ENCODE data around the gene CCS. TPM values are rescaled to one million over a fixed set of nuclear protein-coding genes. Genes with fewer than 3 reads are reported as not detected.
A peak's percentile ranks its signal among the peaks of the same experiment; 100 is the strongest.

The CCS gene
- total and polyA plus RNA-seq, 9 of the 15 experiments (the other 6 are each of a cell fraction or from before 2014, with no cell fraction given), result 1.1 to 46.6 (median 26.8) TPM

DNA sequence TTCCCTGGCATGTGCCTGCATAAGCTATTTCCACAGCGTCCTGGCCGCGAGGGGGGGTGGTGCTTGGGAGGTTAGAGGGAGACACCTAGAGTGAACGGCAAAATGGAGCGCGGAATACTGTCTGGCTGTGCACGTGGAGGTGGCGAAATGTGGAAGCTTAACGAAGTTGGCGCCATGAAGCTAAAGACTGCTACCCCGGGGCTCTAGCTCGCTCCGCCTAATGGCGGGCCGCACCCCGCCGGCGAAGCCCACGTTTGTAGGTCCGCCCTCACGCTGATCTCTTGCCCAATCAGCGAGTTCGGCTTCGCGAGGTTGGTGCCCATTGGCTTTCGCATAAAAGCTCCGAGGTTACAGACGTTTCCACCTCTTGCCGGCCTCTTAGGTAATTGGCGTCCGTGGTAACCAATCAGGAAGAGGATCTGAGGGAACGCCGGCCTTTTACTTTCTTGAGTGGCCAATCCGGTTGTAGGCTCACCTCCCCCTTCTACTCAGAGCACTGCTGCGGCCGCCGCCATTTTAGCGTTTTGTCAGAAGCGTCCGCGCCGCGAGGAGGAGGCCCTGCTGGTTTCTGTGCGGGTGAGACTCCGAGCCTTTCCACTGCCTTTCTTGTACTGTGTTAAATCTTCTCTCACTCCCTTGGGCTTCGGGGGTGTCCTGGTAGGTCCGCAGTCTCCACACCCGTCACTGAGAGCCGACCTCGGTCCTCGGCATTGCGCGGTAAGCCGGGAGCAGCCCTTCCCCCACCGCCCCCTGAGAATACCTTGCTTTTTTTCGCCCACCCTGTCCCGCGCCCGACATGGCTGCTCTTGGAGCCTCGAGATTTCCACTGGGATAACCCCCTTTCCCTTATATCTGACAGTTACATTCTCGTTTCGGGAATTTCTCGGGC is 45.4 kb downstream of the CCS start, which contains the start of gene RBM4 (continued):
- TF ChIP-seq, protein P1, sequence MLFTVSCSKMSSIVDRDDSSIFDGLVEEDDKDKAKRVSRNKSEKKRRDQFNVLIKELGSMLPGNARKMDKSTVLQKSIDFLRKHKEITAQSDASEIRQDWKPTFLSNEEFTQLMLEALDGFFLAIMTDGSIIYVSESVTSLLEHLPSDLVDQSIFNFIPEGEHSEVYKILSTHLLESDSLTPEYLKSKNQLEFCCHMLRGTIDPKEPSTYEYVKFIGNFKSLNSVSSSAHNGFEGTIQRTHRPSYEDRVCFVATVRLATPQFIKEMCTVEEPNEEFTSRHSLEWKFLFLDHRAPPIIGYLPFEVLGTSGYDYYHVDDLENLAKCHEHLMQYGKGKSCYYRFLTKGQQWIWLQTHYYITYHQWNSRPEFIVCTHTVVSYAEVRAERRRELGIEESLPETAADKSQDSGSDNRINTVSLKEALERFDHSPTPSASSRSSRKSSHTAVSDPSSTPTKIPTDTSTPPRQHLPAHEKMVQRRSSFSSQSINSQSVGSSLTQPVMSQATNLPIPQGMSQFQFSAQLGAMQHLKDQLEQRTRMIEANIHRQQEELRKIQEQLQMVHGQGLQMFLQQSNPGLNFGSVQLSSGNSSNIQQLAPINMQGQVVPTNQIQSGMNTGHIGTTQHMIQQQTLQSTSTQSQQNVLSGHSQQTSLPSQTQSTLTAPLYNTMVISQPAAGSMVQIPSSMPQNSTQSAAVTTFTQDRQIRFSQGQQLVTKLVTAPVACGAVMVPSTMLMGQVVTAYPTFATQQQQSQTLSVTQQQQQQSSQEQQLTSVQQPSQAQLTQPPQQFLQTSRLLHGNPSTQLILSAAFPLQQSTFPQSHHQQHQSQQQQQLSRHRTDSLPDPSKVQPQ (CRISPR knock-in tag; IDR thresholded peaks at IDR 0.05; ENCODE audit: borderline replicate concordance), result no peak
- TF ChIP-seq PHF20 (IDR thresholded peaks at IDR 0.05; ENCODE audit: partially characterized antibody), result peak; percentile 52
- TF ChIP-seq, protein P2, sequence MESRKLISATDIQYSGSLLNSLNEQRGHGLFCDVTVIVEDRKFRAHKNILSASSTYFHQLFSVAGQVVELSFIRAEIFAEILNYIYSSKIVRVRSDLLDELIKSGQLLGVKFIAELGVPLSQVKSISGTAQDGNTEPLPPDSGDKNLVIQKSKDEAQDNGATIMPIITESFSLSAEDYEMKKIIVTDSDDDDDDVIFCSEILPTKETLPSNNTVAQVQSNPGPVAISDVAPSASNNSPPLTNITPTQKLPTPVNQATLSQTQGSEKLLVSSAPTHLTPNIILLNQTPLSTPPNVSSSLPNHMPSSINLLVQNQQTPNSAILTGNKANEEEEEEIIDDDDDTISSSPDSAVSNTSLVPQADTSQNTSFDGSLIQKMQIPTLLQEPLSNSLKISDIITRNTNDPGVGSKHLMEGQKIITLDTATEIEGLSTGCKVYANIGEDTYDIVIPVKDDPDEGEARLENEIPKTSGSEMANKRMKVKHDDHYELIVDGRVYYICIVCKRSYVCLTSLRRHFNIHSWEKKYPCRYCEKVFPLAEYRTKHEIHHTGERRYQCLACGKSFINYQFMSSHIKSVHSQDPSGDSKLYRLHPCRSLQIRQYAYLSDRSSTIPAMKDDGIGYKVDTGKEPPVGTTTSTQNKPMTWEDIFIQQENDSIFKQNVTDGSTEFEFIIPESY (CRISPR knock-in tag; IDR thresholded peaks at IDR 0.05), result no peak
- no peak for TF ChIP-seq ZNF282 (CRISPR knock-in tag; IDR thresholded peaks at IDR 0.05)
- no peak for TF ChIP-seq HOXB6 (CRISPR knock-in tag; IDR thresholded peaks at IDR 0.05; ENCODE audit: borderline replicate concordance)
- TF ChIP-seq SMAD3 (CRISPR knock-in tag; conservative IDR thresholded peaks at IDR 0.05), result no peak
- no peak for TF ChIP-seq TRIM28 (IDR thresholded peaks at IDR 0.05)
- TF ChIP-seq CHD4 (IDR thresholded peaks at IDR 0.05; ENCODE audit: insufficient read depth, insufficient replicate concordance, low read depth, low read length, poor library complexity, severe bottlenecking), result no peak
- TF ChIP-seq KDM2B (CRISPR knock-in tag; IDR thresholded peaks at IDR 0.05), result no peak
- TF ChIP-seq, protein P3, sequence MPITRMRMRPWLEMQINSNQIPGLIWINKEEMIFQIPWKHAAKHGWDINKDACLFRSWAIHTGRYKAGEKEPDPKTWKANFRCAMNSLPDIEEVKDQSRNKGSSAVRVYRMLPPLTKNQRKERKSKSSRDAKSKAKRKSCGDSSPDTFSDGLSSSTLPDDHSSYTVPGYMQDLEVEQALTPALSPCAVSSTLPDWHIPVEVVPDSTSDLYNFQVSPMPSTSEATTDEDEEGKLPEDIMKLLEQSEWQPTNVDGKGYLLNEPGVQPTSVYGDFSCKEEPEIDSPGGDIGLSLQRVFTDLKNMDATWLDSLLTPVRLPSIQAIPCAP (CRISPR knock-in tag; IDR thresholded peaks at IDR 0.05; ENCODE audit: borderline replicate concordance), result no peak
- no peak for TF ChIP-seq RBM34 (IDR thresholded peaks at IDR 0.05; ENCODE audit: borderline replicate concordance, insufficient read depth, low read length)
- TF ChIP-seq, protein P4, sequence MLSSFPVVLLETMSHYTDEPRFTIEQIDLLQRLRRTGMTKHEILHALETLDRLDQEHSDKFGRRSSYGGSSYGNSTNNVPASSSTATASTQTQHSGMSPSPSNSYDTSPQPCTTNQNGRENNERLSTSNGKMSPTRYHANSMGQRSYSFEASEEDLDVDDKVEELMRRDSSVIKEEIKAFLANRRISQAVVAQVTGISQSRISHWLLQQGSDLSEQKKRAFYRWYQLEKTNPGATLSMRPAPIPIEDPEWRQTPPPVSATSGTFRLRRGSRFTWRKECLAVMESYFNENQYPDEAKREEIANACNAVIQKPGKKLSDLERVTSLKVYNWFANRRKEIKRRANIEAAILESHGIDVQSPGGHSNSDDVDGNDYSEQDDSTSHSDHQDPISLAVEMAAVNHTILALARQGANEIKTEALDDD (IDR thresholded peaks at IDR 0.05), result no peak
- peak; percentile 21 for TF ChIP-seq CCNT2 (IDR thresholded peaks at IDR 0.05; ENCODE audit: borderline replicate concordance, extremely low read depth, insufficient read length, low read depth, low read length)
- TF ChIP-seq JUN (IDR thresholded peaks at IDR 0.05; ENCODE audit: borderline replicate concordance, low read depth, low read length), result no peak
- TF ChIP-seq JUN (CRISPR knock-in tag; IDR thresholded peaks at IDR 0.05; ENCODE audit: borderline replicate concordance), result no peak
- TF ChIP-seq, protein P5, sequence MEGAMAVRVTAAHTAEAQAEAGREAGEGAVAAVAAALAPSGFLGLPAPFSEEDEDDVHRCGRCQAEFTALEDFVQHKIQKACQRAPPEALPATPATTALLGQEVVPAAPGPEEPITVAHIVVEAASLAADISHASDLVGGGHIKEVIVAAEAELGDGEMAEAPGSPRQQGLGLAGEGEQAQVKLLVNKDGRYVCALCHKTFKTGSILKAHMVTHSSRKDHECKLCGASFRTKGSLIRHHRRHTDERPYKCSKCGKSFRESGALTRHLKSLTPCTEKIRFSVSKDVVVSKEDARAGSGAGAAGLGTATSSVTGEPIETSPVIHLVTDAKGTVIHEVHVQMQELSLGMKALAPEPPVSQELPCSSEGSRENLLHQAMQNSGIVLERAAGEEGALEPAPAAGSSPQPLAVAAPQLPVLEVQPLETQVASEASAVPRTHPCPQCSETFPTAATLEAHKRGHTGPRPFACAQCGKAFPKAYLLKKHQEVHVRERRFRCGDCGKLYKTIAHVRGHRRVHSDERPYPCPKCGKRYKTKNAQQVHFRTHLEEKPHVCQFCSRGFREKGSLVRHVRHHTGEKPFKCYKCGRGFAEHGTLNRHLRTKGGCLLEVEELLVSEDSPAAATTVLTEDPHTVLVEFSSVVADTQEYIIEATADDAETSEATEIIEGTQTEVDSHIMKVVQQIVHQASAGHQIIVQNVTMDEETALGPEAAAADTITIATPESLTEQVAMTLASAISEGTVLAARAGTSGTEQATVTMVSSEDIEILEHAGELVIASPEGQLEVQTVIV (CRISPR knock-in tag; IDR thresholded peaks at IDR 0.05; ENCODE audit: borderline replicate concordance), result no peak
